HCT116 (cell line): Measurements from ENCODE around the gene ACKR1. TPM values are rescaled to one million over a fixed set of nuclear protein-coding genes. Genes with fewer than 3 reads are reported as not detected.

Experiments used
- ATAC-seq: fragments of 200-7000 bp; cut with Tn5 transposase; 2 replicates; pipeline ENCODE4 v1.9.1; 2020; ENCODE audit warnings: mild to moderate bottlenecking, moderate library complexity
- BruUV-seq: library from RNA; stranded (reverse); fragments of 400-500 nt; replicated peaks from 2 replicates; lab custom pipeline; 2021; lab: Mats Ljungman, UMichigan
- CTCF ChIA-PET: fragments of 300-600 bp; sonication (Branson Sonifier 250); formaldehyde crosslinking; loops from one replicate; lab custom pipeline; 2021; ENCODE audit warnings: antibody characterized with exemption; lab: Charles Lee
- POLR2A ChIA-PET: fragments of 300-600, 350-600 bp; sonication (Branson Sonifier 250); formaldehyde crosslinking; loops from one replicate; lab custom pipeline; 2021; ENCODE audit warnings: antibody characterized with exemption; lab: Charles Lee
- RAD21 ChIA-PET, 2 experiments: fragments of 300-600 bp; sonication (Branson Sonifier 250); formaldehyde crosslinking; loops; one replicate each; lab custom pipeline; 2023; ENCODE audit warnings: low total read pairs in 2 of 2; ENCODE audit not compliant: uncharacterized antibody in 2 of 2, unreplicated experiment in 2 of 2, low non-redundant PET in 1 of 2; lab: Charles Lee
- DNase-seq: peaks from one replicate; pipeline ENCODE4 v3.0.0-alpha.2; 2010; ENCODE audit warnings: low read depth, low spot score
- H2AFZ ChIP-seq: fragments of 200-600 bp; shearing (Covaris generic), sonication (generic); 2 replicates; pipeline ENCODE4 v1.6.1; 2017; ENCODE audit warnings: low read depth, mixed run types, mixed read lengths, antibody characterized with exemption, low read length; ENCODE audit not compliant: poor library complexity, severe bottlenecking
- H3K27ac ChIP-seq: 2 replicates; pipeline ENCODE4 v1.5.1; 2012; ENCODE audit warnings: low read depth, low read length
- H3K27me3 ChIP-seq: fragments of 200-600 bp; sonication (generic); 2 replicates; pipeline ENCODE4 v1.6.1; 2016; ENCODE audit warnings: mixed run types, low read length, mixed read lengths; ENCODE audit not compliant: insufficient read depth
- H3K36me3 ChIP-seq, 2 experiments: fragments of 200-500 bp in 1 of 2; fragments of 200-600 bp in 1 of 2; sonication (Bioruptor generic) in 1 of 2; sonication (generic) in 1 of 2; 2 replicates each; pipeline versions ENCODE4 v1.5.1 to v1.6.1; 2014 to 2016; ENCODE audit warnings: low read length in 2 of 2, inconsistent platforms in 1 of 2, mixed read lengths in 1 of 2, mixed run types in 1 of 2; ENCODE audit not compliant: insufficient read depth in 2 of 2, control insufficient read depth in 1 of 2
- H3K4me1 ChIP-seq, 2 experiments: fragments of 200-600 bp in 1 of 2; sonication (generic) in 1 of 2; 2 replicates each; pipeline versions ENCODE4 v1.5.1 to v1.6.1; 2012 to 2017; ENCODE audit warnings: low read length in 2 of 2, inconsistent platforms in 1 of 2, mild to moderate bottlenecking in 1 of 2, mixed read lengths in 1 of 2, mixed run types in 1 of 2, moderate library complexity in 1 of 2; ENCODE audit not compliant: insufficient read depth in 2 of 2, control insufficient read depth in 1 of 2
- H3K4me2 ChIP-seq: fragments of 200-600 bp; sonication (generic); 2 replicates; pipeline ENCODE4 v1.6.1; 2017; ENCODE audit warnings: mixed run types, low read length, mixed read lengths
- H3K4me3 ChIP-seq, 2 experiments: fragments of 200-600 bp in 1 of 2; sonication (generic) in 1 of 2; replicated peaks in 1 of 2; 2 replicates each; pipeline ENCODE4 v1.5.1; 2011 to 2016; ENCODE audit warnings: low read length in 2 of 2, control low read depth in 1 of 2, low read depth in 1 of 2, mild to moderate bottlenecking in 1 of 2, mixed read lengths in 1 of 2, mixed run types in 1 of 2
- H3K79me2 ChIP-seq: fragments of 200-600 bp; sonication (generic); 2 replicates; pipeline ENCODE4 v1.6.1; 2017; ENCODE audit warnings: mild to moderate bottlenecking, mixed run types, low read length, moderate library complexity, mixed read lengths; ENCODE audit not compliant: insufficient read depth
- H3K9ac ChIP-seq: fragments of 200-600 bp; sonication (generic); 2 replicates; pipeline ENCODE4 v1.6.1; 2016; ENCODE audit warnings: low read length, mixed read lengths
- H3K9me2 ChIP-seq: fragments of 200-600 bp; sonication (generic), shearing (Covaris generic); 2 replicates; pipeline ENCODE4 v1.6.1; 2017; ENCODE audit warnings: mixed run types, mild to moderate bottlenecking, moderate library complexity; ENCODE audit not compliant: insufficient read depth
- H3K9me3 ChIP-seq, 2 experiments: fragments of 200-500 bp in 1 of 2; fragments of 200-600 bp in 1 of 2; sonication (Bioruptor generic) in 1 of 2; sonication (generic) in 1 of 2; 2 replicates each; pipeline ENCODE4 v1.6.1; 2014 to 2017; ENCODE audit warnings: low read length in 2 of 2, mixed read lengths in 2 of 2, inconsistent platforms in 1 of 2, low read depth in 1 of 2, mild to moderate bottlenecking in 1 of 2, mixed run types in 1 of 2, moderate library complexity in 1 of 2; ENCODE audit not compliant: control insufficient read depth in 1 of 2, insufficient read depth in 1 of 2
- H4K20me1 ChIP-seq: fragments of 200-600 bp; sonication (generic), shearing (Covaris generic); 2 replicates; pipeline ENCODE4 v1.6.1; 2017; ENCODE audit warnings: mixed run types, mild to moderate bottlenecking, moderate library complexity; ENCODE audit not compliant: insufficient read depth
- CBX3 ChIP-seq: IDR thresholded peaks from 2 replicates; pipeline ENCODE4 v1.6.1; 2012; ENCODE audit warnings: low read depth
- CEBPB ChIP-seq: IDR thresholded peaks from 2 replicates; pipeline ENCODE4 v1.6.1; 2012; ENCODE audit warnings: low read depth
- EGR1 ChIP-seq: IDR thresholded peaks from 2 replicates; pipeline ENCODE4 v1.6.1; 2012; ENCODE audit warnings: low read depth
- ELF1 ChIP-seq: IDR thresholded peaks from 2 replicates; pipeline ENCODE4 v1.6.1; 2012; ENCODE audit warnings: low read depth, borderline replicate concordance
- EZH2 ChIP-seq: fragments of 200-600 bp; sonication (generic); IDR thresholded peaks from 2 replicates; pipeline ENCODE4 v1.6.1; 2017; ENCODE audit warnings: antibody characterized with exemption, mixed run types
- FOSL1 ChIP-seq: IDR thresholded peaks from 2 replicates; pipeline ENCODE4 v1.6.1; 2012; ENCODE audit warnings: low read depth
- JUND ChIP-seq: IDR thresholded peaks from 2 replicates; pipeline ENCODE4 v1.6.1; 2012
- POLR2A ChIP-seq: IDR thresholded peaks from 2 replicates; pipeline ENCODE4 v1.7.0; 2011; ENCODE audit warnings: borderline replicate concordance; ENCODE audit not compliant: insufficient read depth, insufficient read length; ENCODE audit errors: extremely low read depth
- SIN3A ChIP-seq: IDR thresholded peaks from 2 replicates; pipeline ENCODE4 v1.6.1; 2012; ENCODE audit warnings: low read depth
- ZFX ChIP-seq: fragments of 450-650 bp; IDR thresholded peaks from 2 replicates; pipeline ENCODE4 v1.6.1; 2017
- ZNF274 ChIP-seq: fragments of 200-500 bp; sonication (Bioruptor generic); IDR thresholded peaks from 2 replicates; pipeline ENCODE4 v1.6.1; 2014; ENCODE audit warnings: mild to moderate bottlenecking, low read depth, low read length, inconsistent platforms
- intact Hi-C: fragments of 100-400 bp; cut with micrococcal nuclease; formaldehyde crosslinking; loops from 2 replicates; pipeline ENCODE4 v1.10.0; 2022
- total RNA-seq: library from RNA; stranded (reverse); gene quantifications from one replicate; pipeline ENCODE4 v1.2.1, GENCODE V29; 2021; ENCODE audit not compliant: unreplicated experiment
- TF ChIP-seq, protein P1 (sequence below), 3 experiments: fragments of 200-600 bp in 1 of 3; sonication (generic) in 1 of 3; IDR thresholded peaks in 2 of 3; conservative IDR thresholded peaks in 1 of 3; 2 replicates each; pipeline ENCODE4 v1.5.1; 2012 to 2017; ENCODE audit warnings: low read depth in 2 of 3, low read length in 2 of 3, antibody characterized with exemption in 1 of 3, borderline replicate concordance in 1 of 3, control low read depth in 1 of 3, mild to moderate bottlenecking in 1 of 3, mixed read lengths in 1 of 3, mixed run types in 1 of 3, moderate library complexity in 1 of 3; ENCODE audit not compliant: insufficient read depth in 1 of 3
- TF ChIP-seq, protein P2 (sequence below): IDR thresholded peaks from 2 replicates; pipeline ENCODE4 v1.6.1; 2012
- TF ChIP-seq, protein P3 (sequence below): IDR thresholded peaks from 2 replicates; pipeline ENCODE4 v1.6.1; 2012
- TF ChIP-seq, protein P4 (sequence below): IDR thresholded peaks from 2 replicates; pipeline ENCODE4 v1.6.1; 2012; ENCODE audit warnings: low read depth

Gene ACKR1
- total RNA-seq, 1 experiment from 2014 or later, result not detected

DNA sequence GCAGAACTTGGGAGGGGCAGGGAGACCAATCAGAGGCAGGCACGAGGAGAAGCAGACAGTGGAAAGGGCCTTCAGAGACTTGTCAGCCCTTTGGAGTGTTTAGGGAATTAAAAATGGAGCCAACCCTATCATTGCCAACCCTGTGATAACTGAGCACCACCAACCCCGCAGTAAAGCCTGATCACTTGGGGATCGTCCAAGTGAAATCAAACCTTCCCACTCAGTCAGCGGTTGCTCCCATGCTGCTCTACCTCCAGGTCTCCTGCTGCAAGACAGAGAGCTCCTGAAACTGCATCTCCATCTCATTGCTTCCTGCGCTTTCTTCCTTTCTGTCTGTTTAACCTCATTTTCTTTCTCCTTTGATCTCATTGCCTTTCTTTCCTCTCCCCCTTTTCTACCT, 4.8 kb upstream of the ACKR1 start (continued):
- TF ChIP-seq, protein P1, sequence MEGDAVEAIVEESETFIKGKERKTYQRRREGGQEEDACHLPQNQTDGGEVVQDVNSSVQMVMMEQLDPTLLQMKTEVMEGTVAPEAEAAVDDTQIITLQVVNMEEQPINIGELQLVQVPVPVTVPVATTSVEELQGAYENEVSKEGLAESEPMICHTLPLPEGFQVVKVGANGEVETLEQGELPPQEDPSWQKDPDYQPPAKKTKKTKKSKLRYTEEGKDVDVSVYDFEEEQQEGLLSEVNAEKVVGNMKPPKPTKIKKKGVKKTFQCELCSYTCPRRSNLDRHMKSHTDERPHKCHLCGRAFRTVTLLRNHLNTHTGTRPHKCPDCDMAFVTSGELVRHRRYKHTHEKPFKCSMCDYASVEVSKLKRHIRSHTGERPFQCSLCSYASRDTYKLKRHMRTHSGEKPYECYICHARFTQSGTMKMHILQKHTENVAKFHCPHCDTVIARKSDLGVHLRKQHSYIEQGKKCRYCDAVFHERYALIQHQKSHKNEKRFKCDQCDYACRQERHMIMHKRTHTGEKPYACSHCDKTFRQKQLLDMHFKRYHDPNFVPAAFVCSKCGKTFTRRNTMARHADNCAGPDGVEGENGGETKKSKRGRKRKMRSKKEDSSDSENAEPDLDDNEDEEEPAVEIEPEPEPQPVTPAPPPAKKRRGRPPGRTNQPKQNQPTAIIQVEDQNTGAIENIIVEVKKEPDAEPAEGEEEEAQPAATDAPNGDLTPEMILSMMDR (IDR thresholded peaks at IDR 0.05 in 2 of 3, conservative IDR thresholded peaks at IDR 0.05 in 1 of 3; ENCODE audit: borderline replicate concordance in 1 of 3, insufficient read depth in 1 of 3, low read depth in 2 of 3, low read length in 2 of 3), result no peak
- no peak for TF ChIP-seq FOSL1
- TF ChIP-seq JUND, result no peak
- no peak for TF ChIP-seq ZFX

DNA sequence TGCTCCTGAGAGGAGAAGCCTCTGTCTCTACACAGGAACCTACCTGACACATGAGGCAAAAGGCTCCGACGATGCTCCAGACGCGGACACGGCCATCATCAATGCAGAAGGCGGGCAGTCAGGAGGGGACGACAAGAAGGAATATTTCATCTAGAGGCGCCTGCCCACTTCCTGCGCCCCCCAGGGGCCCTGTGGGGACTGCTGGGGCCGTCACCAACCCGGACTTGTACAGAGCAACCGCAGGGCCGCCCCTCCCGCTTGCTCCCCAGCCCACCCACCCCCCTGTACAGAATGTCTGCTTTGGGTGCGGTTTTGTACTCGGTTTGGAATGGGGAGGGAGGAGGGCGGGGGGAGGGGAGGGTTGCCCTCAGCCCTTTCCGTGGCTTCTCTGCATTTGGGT, 3.9 kb upstream of the ACKR1 start:
- Histone ChIP-seq H3K9me3 (no peaks in the 10 kb centered on the region), H4K20me1 (no peaks in the 10 kb centered on the region), H3K4me2 (no peak overlapping the region), H3K79me2 (no peaks in the 10 kb centered on the region), H2AFZ (no peak overlapping the region), H3K36me3 (no peaks in the 10 kb centered on the region), H3K27me3 (peaks cover 22% of the 10 kb centered on the region), H3K27ac (no peak overlapping the region), H3K9me2 (no peaks in the 10 kb centered on the region), H3K9ac (no peak overlapping the region), H3K4me1 (no peaks in the 10 kb centered on the region), H3K4me3 (no peak overlapping the region)
- CTCF ChIA-PET, result no interaction called here
- no TSS peak for BruUV-seq
- DNase-seq (no peak), ATAC-seq (no peak)
- intact Hi-C loops, result no loop called here
- RAD21 ChIA-PET, result no interaction called here
- POLR2A ChIA-PET, result no interaction called here
- TF ChIP-seq EGR1, result no peak
- no peak for TF ChIP-seq SIN3A

DNA sequence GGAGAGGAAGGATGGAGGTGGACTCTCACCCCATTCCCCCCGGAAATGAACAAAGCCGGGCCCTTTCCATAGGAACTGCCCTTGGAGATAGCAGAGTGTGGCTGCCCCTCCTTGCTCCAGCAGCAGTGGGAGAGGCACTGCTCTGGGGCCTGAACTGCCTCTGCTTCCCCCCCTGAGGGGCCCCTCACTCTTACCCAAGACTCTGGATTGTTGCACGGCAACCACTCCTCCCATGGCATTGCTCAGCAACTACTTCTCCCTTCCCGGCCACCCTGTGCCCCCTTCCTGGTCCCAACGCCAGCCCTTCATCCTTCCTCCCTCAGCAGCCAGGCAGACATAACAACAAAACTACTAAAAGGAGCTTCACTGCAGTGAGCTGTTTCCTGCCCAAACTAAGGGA, 3.0 kb upstream of the ACKR1 start:
- Histone ChIP-seq H2AFZ (no peak overlapping the region), H3K4me2 (no peak overlapping the region), H3K9me2 (no peaks in the 10 kb centered on the region), H3K4me3 (no peak overlapping the region), H3K27me3 (peaks cover 28% of the 10 kb centered on the region), H3K36me3 (no peaks in the 10 kb centered on the region), H3K9me3 (no peaks in the 10 kb centered on the region), H4K20me1 (no peaks in the 10 kb centered on the region), H3K79me2 (no peaks in the 10 kb centered on the region), H3K4me1 (no peaks in the 10 kb centered on the region), H3K9ac (no peak overlapping the region), H3K27ac (no peak overlapping the region)
- POLR2A ChIA-PET, result no interaction called here
- no peak for DNase-seq
- RAD21 ChIA-PET, result no interaction called here
- CTCF ChIA-PET, result interaction anchor here (0.9 to 2.2 kb wide), 2 partner anchors 10 to 13 kb away, joined by 4 to 7 read pairs; no protein-coding TSS in a partner anchor
- intact Hi-C loops, result no loop called here
- ATAC-seq, result no peak
- BruUV-seq, result no TSS peak
- TF ChIP-seq, protein P2, sequence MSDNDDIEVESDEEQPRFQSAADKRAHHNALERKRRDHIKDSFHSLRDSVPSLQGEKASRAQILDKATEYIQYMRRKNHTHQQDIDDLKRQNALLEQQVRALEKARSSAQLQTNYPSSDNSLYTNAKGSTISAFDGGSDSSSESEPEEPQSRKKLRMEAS, result no peak
- TF ChIP-seq, protein P3, sequence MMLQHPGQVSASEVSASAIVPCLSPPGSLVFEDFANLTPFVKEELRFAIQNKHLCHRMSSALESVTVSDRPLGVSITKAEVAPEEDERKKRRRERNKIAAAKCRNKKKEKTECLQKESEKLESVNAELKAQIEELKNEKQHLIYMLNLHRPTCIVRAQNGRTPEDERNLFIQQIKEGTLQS, result no peak
- TF ChIP-seq JUND, result no peak
- TF ChIP-seq CBX3, result no peak
- TF ChIP-seq SIN3A, result no peak
- TF ChIP-seq, protein P4, sequence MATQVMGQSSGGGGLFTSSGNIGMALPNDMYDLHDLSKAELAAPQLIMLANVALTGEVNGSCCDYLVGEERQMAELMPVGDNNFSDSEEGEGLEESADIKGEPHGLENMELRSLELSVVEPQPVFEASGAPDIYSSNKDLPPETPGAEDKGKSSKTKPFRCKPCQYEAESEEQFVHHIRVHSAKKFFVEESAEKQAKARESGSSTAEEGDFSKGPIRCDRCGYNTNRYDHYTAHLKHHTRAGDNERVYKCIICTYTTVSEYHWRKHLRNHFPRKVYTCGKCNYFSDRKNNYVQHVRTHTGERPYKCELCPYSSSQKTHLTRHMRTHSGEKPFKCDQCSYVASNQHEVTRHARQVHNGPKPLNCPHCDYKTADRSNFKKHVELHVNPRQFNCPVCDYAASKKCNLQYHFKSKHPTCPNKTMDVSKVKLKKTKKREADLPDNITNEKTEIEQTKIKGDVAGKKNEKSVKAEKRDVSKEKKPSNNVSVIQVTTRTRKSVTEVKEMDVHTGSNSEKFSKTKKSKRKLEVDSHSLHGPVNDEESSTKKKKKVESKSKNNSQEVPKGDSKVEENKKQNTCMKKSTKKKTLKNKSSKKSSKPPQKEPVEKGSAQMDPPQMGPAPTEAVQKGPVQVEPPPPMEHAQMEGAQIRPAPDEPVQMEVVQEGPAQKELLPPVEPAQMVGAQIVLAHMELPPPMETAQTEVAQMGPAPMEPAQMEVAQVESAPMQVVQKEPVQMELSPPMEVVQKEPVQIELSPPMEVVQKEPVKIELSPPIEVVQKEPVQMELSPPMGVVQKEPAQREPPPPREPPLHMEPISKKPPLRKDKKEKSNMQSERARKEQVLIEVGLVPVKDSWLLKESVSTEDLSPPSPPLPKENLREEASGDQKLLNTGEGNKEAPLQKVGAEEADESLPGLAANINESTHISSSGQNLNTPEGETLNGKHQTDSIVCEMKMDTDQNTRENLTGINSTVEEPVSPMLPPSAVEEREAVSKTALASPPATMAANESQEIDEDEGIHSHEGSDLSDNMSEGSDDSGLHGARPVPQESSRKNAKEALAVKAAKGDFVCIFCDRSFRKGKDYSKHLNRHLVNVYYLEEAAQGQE, result no peak
- TF ChIP-seq ELF1, result no peak
- TF ChIP-seq POLR2A, result no peak
- no peak for TF ChIP-seq CEBPB
- no peak for TF ChIP-seq ZNF274
- no peak for TF ChIP-seq EZH2
